NCI-H2227 (cell line): Measurements from ENCODE around the gene BNIP3.

Source experiments
- DNase-seq: peaks from one replicate; lab custom pipeline; 2025; ENCODE audit not compliant: unreplicated experiment; lab: John Stamatoyannopoulos, UW

BNIP3 gene

GRCh38 chr10:131978851-131979250 lies 2.9 kb downstream of the BNIP3 start:
- DNase-seq: no peak

GRCh38 chr10:131978366-131978765 lies 3.4 kb downstream of the BNIP3 start:
- DNase-seq: no peak

DNA sequence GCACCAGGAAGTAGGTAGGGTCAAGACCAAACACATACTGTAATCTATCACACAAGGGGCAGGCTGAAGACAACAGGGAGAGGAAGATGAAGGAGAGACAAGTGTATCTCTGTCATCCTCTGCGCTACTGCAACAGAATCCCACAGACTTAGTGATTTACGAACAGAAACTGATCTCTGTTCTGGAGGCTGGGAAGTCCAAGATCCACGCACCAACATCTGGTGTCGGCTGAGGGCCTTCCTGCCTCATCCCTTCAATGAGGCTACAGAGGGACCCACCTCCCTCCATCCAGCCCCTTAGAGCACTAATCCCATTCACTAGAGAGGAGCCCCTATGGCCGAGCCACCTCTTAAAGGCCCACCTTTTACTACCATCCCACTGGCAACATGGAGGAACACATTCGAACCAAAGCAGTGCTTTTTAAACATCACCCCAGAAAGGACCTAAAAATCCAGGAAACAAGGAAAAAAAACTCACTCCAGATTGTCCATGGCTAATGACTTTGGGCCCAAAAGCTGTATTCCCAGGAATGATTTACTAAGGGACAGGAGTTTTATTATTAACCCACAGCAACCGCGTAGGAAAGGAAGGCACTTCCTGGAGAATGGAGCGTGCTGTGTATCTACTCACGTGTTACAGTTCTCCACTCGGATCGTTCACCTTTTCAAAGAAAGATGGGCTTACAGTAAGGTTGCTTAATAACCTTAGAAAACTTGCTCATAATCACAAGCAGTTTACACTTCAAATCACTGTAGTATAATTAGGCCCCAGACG lies 4.2 kb downstream of the BNIP3 start:
- DNase-seq: no peak

DNA sequence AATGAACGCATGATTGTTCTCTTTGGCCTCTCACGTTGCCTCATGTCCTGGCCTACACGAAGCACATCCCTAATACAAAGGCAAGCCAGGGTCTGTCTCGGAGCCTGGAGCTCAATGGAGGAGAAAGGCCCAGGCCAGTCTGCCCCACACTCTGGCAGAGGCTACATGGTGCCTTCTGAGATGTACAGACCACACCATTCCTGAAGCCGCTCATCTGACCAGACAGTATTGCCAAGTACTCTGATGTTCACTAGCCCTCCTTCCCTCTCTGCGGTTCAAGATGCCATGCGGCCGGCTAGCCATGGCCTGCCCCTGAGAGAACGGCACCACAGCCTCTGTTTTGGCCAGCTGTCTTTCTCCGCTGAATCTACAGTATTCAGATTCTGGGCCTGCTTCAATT lies 5.9 kb downstream of the BNIP3 start:
- DNase-seq: no peak

- peak; percentile 41 for DNase-seq
Measured at GRCh38 chr10:131975003-131975402, 6.7 kb downstream of the BNIP3 start.

GRCh38 chr10:131974034-131974817 lies 7.5 kb downstream of the BNIP3 start:
- no peak for DNase-seq

DNA sequence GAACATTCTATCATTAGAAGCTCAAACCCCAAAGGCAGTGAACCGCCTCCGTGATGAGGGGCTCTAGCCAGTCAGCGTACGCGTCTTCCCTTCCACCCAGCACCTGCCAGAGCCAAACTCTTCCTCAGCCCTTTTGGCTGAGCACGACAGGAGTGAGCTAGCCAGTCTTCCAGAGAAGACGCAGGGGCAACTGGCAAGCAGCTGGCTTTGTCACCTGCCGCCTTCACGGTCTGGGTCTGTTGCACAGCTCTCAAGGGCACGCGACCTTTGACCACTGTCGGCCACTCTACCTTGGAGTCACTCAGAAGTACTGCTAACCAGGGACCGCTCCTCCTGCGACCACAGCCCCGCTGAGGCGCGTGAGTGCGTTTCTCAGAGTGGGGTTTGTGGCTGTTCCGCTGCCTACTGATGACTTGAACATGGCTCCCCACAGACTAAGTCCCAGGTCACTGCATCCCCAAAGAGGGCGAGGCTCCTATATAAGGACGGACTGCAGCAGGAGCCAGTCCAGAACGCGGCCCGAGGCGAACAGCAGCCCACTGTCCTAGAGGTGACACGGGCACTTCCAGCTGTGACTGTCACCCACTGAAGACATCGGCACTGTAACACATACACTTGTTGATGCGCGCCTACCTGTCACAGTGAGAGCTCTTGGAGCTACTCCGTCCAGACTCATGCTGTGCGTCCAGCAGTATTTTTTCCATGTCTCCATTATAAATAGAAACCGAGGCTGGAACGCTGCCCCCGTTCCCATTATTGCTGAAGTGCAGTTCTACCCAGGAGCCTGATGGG lies 8.4 kb downstream of the BNIP3 start:
- no peak for DNase-seq

DNA sequence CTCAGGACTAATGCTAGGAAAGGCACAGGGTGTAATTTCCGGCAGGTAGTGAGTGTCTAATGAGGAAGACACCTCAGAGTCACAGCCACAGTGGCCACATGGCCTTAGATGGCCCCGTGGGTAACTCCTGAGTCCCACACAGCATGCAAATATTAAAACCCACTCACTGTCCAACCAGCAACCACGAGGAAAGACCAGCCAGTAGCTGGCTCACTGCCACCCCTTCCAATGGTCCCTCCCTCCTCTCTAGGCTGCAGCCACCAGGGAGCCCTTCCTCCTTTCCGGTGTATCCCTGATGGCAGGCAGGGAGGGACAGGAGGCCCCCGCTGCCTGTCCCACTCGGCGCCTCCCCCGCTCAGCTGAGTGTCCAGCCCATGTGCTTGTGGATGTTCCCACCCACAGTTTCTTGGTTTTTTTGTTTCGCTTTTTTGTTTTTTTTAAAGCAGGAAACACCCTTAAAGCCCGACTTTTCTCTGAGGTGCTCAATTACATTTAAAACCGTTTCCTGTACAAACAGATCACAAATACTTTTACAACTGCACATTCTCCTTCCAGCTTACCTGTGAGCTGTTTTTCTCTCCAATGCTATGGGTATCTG lies 9.2 kb downstream of the BNIP3 start:
- no peak for DNase-seq

DNA sequence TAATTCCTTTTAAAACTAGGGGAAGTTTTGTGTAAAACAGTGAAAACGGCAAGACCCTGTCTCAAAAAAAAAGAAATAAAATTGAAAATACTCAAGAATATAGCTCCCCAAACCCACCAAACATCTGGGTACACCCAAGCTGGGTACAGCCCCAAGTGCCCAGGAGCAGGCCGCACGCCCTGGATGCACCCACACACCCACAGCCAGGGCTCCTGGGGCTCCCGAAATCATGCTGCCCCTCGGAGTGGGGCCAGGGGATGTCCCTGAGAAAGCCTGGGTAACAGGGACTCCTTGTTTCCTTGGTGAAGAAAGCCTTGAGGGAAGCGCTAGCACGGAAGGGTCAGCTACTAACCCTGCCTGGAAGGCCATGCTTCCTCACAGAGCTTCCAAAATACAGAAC lies 10.1 kb downstream of the BNIP3 start:
- no peak for DNase-seq

- no peak for DNase-seq
Measured at GRCh38 chr10:131970946-131971345, 10.8 kb downstream of the BNIP3 start.

DNA sequence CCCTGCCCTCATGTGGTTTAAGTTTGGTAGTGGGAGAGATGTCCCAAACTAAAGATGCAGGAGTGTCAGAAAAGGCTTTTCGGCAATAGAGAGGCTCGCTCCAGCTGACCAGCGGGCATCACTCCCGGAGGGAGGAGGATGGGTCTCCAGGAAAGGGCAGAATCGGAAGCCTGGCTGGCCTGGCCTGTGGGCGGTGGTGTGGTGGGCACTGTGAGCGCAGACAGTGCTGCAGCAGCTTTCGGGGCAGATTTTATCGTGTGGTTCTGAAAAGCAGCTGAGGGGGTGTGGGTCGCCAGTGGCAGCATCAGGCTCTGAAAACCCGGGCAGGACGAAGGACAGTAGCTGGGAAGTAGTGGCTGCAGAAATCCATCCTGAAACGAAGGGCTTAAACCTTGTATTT lies 12.8 kb downstream of the BNIP3 start:
- no peak for DNase-seq

GRCh38 chr10:131964298-131964697 lies 17.4 kb downstream of the BNIP3 start:
- no peak for DNase-seq

- no peak for DNase-seq
Measured at GRCh38 chr10:131963811-131964210, 17.9 kb downstream of the BNIP3 start.

DNA sequence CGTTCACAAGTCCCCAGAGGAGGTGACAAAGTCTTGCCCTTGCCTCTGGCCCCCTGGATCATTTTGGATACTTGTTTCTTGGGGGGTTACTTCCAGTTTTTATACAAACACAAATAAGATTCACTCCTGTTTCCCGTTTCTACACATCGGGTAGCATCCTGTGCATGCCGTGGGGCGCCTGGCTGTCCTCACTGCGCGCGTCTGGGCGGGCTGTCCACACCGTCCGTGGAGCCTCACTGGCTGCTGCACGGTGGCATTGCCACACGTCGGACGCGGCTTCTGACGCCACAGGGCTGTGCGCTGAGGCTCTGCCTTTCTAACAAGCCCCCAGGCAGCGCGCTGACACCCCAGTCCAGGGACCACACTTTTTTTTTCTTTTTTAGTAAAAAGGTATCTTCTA lies 18.4 kb downstream of the BNIP3 start:
- peak; percentile 28 for DNase-seq

DNA sequence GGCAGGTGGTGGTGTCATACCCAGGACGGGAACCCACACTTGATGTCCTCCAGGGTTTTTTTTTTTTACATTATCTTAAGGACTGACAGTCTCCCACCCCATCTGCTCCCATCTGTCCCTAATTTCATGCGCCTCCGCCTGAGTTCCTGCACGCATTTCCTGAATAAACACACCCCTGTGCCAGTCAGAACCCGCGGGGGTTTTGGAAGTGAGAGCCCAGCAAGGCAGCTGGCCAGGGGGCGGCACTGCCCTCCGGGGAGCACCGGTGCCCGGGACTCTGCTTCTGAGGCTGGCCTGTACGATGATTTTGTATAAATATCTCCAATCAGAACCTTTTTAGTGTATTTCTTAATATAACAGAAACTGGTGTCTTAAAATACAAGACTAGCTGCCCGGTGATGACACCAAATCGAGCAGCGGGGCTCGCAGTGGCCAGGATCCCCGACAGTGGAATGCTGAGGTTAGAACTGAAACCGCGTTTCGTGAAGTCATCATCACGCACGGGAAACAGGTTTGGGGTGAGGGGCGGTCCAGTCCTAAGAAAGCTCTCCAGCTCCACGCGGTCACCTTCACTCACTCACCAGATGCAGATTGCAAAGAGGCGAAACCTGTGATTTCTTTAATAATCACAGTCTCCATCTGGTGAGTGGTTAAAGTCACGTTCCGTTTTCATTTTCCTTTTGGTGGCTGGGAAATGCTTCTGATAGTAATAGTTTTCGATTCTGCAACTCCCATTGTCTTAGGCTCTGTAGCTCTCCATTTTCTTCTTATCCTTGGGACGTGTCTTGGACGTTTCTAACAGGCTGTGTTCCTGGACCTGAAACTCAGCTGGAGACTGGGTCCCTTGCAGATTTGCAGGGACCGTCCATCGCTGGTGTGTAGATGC lies 19.7 kb downstream of the BNIP3 start:
- DNase-seq: peak; percentile 47

DNA sequence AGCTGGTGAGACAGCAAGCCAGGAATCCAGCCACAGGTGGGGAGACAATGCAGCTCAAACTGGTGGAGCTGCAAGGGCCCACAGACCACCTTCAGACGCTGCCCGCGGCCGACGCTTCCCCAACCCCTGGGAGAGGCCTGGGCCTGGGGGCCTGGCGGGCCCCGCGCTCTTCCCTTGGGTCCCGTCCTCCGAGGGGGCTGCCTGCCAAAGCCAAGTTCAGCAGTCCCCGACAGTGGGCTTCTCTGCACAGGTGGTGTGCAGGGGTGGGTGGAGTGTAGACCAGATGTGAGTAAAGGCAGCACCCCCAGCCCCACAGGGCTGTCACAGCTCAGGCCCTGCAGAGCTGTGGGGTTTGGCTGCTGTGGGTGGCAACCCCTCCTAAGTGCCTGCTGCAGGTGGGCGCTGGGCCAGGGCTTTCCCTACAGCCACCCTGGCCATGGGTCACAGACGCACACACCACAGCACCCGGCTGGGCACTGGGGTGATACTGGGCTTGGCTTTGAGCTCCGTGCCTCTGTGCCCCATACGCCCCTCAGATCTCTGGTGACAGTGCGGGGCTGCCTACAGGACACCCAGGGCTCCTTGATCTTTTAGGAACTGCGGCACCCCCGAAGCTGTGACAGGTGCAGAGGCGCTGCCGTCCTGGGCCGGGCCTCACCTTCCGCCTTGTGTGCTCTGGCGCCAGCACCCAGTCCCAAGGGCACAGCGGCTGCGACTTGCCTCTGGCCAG lies 20.5 kb downstream of the BNIP3 start:
- DNase-seq: no peak

- DNase-seq: no peak
Measured at GRCh38 chr10:131960631-131961046, 21.1 kb downstream of the BNIP3 start.

DNA sequence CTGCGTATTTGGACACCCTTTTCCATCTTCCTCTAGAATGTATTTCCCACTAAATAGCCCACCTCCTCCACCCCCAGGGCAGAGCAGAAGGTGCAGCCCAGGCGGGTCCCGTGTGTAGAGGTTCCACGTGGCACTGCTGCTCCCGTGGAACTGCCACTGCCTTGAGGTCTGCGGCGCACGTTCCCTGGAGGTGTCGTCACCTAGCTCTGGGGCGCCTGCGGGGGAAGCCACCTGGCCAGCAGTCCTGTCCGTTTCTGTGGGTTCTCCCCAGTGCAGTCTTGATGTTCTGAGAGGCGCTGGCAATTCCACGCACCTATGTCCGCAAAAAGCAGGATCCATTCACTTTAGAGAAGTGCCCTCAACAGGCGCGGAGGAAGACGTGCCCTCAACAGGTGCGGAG lies 21.9 kb downstream of the BNIP3 start:
- DNase-seq: no peak

GRCh38 chr10:131955591-131956340 lies 26.0 kb downstream of the BNIP3 start:
- no peak for DNase-seq
